ENCODE results near the gene BIVM.

BIVM gene

DNA sequence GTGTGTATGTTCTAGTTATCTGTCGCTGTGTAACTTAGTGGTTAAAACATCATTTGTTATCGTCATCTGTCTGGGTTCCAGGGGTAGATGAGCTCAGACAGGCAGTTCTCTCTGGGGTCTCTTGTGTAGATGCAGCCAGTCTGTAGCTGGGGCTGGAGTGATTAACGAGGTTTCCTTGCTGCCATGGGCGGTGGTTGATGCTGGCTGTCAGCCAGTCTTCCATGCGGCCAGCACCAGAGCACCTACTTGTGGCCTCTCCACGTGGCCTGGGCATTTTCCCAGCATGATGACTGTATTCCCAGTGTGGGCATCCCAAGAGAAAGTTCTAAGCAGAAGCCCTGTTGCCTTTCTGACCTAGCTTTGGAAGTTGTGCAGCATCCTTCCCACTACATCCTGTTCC, 57.6 kb downstream of the BIVM start:
- no peak for TF ChIP-seq JUND (IDR thresholded peaks at IDR 0.05; ENCODE audit: low read depth)
- no peak for DNase-seq (ENCODE audit: low read depth in 1 of 2, low spot score in 1 of 2)
- in situ Hi-C loops (cut with HindIII; ENCODE audit: low pct_unique_long_range_greater_than_20kb, low sequenced_read_pairs), result no loop called here

DNA sequence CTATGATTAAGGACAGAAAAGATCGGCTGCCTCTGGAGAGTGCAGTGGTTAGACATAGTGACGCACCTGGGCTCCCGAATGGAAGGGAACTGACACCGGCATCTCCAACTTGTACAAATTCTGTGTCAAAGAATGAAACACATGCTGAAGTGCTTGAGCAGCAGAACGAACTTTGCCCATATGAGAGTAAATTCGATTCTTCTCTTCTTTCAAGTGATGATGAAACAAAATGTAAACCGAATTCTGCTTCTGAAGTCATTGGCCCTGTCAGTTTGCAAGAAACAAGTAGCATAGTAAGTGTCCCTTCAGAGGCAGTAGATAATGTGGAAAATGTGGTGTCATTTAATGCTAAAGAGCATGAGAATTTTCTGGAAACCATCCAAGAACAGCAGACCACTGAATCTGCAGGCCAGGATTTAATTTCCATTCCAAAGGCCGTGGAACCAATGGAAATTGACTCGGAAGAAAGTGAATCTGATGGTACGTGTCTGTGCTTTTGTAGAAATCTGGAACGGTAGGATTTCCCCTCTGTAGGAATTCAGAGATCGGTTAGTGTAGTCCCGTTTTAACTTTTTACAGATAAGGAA, 63.8 kb downstream of the BIVM start:
- no peak for TF ChIP-seq JUND (IDR thresholded peaks at IDR 0.05; ENCODE audit: low read depth)
- no peak for DNase-seq (ENCODE audit: low read depth in 1 of 2, low spot score in 1 of 2)
- in situ Hi-C loops (cut with HindIII; ENCODE audit: low pct_unique_long_range_greater_than_20kb, low sequenced_read_pairs), result no loop called here

DNA sequence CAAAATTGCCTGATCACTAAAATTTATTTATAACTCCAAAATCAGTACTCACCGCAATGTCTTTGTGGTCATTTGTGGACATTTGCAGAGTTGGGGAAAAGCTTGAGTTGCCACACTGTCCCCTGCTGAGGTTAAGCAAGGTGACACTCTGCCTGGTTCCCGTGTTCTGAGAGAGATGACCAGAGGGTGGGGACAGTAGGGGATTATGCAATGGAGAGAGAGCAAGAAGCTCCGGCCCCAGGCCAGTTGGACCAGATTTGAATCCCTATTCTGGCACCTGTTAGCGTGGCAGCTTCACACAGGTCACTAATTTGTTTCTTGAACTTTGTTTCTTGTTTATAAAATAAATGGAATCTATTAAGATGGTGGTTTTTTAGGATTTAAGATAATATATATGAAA, 64.7 kb downstream of the BIVM start:
- TF ChIP-seq JUND (IDR thresholded peaks at IDR 0.05; ENCODE audit: low read depth), result no peak
- in situ Hi-C loops (cut with HindIII; ENCODE audit: low pct_unique_long_range_greater_than_20kb, low sequenced_read_pairs), result no loop called here
- no peak for DNase-seq (ENCODE audit: low read depth in 1 of 2, low spot score in 1 of 2)

DNA sequence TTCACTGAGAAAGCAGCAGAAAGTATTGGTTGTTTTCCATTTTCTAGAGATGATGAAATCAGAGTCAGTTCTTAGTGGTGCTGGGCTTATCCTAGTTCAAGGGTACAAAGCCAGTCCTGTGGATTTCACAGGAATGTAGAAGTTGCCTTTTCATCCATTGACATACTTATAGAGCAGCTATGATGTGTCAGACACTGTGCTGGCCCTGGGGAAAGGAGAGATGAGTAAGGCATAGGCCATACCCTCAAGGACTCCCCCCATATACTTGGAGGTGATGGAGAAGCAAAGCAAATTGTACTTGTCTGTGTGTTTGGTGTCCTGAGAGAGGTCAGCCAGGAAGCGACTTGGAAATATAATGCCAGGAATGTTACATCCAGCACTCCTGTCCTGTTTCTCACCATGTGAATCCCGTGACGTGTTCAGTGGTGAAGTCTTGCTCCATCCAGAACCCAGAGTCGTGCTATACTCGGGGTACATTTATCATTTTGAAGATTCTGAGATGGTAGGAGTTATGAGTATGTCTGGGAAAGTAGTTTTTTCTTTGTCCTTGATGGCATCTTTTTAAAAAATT, 69.5 kb downstream of the BIVM start:
- in situ Hi-C loops (cut with HindIII; ENCODE audit: low pct_unique_long_range_greater_than_20kb, low sequenced_read_pairs), result no loop called here
- no peak for DNase-seq (ENCODE audit: low read depth in 1 of 2, low spot score in 1 of 2)
- TF ChIP-seq JUND (IDR thresholded peaks at IDR 0.05; ENCODE audit: low read depth), result no peak

DNA sequence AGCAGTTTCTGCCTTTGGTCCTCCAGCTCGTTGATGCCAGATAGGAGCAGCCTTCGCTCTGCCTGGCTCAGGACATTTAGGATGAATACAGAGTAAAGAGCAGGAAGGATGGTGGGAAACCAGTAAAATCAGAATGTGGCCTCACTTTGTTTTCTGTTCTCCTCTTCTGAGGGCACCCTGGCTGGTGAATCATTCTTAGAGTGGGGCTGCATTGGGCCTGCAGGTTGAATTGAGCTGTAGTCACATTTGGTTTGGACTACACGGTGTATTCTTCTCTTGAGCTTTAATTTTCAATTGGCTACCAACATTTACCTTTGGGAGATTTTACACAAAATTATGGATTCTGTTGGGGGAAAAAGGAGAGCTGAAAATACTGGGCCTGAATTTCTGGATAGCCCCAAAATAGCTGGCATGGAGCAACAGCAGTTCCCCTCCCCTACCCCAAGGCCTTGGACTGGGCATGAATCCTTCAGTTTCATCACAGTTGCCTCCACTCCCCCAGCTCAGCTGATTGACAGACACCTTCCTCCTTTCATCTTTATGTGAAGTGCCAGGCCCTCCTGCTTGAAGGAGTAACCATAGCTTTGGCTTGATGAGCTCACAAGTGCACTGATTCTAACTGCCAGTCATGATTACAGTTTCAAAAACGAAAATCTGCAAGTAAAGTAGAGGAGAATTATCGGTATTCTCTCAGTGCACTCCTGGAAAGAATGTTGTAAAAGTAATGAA, 71.2 kb downstream of the BIVM start:
- in situ Hi-C loops (cut with HindIII; ENCODE audit: low pct_unique_long_range_greater_than_20kb, low sequenced_read_pairs), result no loop called here
- TF ChIP-seq JUND (IDR thresholded peaks at IDR 0.05; ENCODE audit: low read depth), result no peak
- DNase-seq (ENCODE audit: low read depth in 1 of 2, low spot score in 1 of 2), result no peak

DNA sequence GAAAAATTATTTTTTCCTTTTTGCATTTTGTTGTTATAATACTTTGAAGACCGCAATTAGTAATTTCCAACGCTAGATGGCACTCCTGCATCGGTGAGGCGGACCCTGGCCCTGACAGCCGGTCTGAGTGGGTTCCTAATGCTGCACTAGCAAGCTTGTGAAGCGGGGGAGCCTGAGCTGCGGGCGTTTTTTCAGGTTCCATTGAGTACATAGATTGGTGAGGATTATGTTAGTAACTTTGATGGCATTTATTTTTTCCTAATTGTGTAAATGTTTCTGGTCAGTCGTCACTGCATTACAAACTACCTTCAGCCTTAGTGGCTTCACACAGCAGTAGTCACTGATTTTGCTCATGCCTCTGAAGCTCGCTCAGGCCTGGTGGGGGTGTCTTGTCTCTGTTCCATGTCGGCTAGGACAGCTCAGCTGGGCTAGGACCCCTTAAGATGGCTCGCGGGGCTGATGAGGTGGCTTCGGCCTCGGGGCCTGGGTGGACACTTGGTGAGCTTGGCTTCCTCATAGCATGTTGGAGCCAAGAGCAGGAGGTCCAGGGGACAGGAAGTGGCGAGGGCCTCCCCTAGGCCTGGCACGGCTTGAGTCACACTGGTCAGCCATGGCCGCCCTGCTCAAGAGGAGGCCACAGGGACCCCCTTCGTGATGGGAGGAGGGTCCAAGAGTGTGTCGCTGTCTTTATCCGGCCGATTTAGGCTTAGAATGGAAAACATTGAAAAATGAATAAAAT, 71.9 kb downstream of the BIVM start:
- in situ Hi-C loops (cut with HindIII; ENCODE audit: low pct_unique_long_range_greater_than_20kb, low sequenced_read_pairs), result no loop called here
- no peak for TF ChIP-seq JUND (IDR thresholded peaks at IDR 0.05; ENCODE audit: low read depth)
- peak; percentile 9 to 39 for DNase-seq (ENCODE audit: low read depth in 1 of 2, low spot score in 1 of 2)

DNA sequence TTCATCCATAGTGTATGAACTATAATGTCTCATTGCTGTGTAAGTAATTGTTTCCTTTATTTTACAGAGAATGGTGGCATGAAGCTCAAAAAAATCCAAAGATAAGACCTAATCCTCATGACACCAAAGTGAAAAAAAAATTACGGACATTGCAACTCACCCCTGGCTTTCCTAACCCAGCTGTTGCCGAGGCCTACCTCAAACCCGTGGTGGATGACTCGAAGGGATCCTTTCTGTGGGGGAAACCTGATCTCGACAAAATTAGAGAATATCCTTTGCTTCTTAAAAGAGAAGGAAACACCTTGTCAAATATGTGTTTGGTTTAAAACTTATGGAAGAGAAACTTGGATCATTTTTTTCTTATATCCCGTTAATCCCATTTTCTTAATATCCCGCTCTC, 73.2 kb downstream of the BIVM start:
- no peak for TF ChIP-seq JUND (IDR thresholded peaks at IDR 0.05; ENCODE audit: low read depth)
- in situ Hi-C loops (cut with HindIII; ENCODE audit: low pct_unique_long_range_greater_than_20kb, low sequenced_read_pairs), result no loop called here

DNA sequence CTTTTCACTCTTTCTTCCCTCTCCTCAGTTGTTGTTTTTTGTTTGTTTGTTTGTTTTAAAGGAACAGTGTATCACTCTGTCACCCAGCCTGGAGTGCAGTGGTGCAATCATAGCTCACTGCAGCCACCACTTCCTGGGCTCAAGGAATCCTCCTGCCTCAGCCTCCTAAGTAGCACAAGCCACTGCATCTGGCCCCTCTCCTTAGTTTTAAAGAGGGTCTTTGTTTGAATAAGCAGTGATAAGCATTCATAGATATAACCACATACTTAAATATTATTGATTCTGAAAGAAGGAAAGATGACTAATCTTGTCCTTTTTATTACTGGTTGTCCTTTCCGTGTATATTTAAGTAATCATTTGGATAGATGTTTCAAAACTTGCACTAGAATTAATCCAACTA, 73.6 kb downstream of the BIVM start:
- DNase-seq (ENCODE audit: low read depth in 1 of 2, low spot score in 1 of 2), result no peak
- no peak for TF ChIP-seq JUND (IDR thresholded peaks at IDR 0.05; ENCODE audit: low read depth)
- in situ Hi-C loops (cut with HindIII; ENCODE audit: low pct_unique_long_range_greater_than_20kb, low sequenced_read_pairs), result no loop called here

More for the DNA sequence above, 73.2 kb downstream of the BIVM start:
- DNase-seq (ENCODE audit: low read depth in 1 of 2, low spot score in 1 of 2), result no peak

DNA sequence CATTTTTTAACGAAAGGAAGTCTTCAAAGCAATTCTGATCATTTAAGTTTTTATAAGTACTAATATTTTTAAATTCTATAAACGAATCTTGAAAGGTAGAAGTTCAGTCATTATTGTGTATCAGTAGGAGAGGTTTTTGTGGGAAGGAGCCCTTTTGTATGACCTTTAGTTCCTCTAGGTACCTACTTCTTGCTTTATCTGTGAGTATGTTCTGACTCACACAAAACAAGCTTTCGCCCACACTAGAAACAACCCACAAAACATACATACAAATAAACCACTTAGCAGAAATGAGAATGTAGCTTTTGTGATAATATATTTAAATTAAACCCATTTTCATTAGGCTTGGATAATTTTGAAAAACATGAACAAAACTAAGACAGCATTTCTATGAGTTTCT, 74.7 kb downstream of the BIVM start:
- no peak for DNase-seq (ENCODE audit: low read depth in 1 of 2, low spot score in 1 of 2)
- in situ Hi-C loops (cut with HindIII; ENCODE audit: low pct_unique_long_range_greater_than_20kb, low sequenced_read_pairs), result no loop called here
- TF ChIP-seq JUND (IDR thresholded peaks at IDR 0.05; ENCODE audit: low read depth), result no peak

DNA sequence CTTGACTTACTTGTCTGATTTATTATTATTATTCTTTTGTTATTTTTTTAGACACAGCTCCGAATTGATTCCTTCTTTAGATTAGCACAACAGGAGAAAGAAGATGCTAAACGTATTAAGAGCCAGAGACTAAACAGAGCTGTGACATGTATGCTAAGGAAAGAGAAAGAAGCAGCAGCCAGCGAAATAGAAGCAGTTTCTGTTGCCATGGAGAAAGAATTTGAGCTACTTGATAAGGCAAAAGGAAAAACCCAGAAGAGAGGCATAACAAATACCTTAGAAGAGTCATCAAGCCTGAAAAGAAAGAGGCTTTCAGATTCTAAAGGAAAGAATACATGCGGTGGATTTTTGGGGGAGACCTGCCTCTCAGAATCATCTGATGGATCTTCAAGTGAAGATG, 76.3 kb downstream of the BIVM start:
- DNase-seq (ENCODE audit: low read depth in 1 of 2, low spot score in 1 of 2), result no peak
- in situ Hi-C loops (cut with HindIII; ENCODE audit: low pct_unique_long_range_greater_than_20kb, low sequenced_read_pairs), result no loop called here
- no peak for TF ChIP-seq JUND (IDR thresholded peaks at IDR 0.05; ENCODE audit: low read depth)

DNA sequence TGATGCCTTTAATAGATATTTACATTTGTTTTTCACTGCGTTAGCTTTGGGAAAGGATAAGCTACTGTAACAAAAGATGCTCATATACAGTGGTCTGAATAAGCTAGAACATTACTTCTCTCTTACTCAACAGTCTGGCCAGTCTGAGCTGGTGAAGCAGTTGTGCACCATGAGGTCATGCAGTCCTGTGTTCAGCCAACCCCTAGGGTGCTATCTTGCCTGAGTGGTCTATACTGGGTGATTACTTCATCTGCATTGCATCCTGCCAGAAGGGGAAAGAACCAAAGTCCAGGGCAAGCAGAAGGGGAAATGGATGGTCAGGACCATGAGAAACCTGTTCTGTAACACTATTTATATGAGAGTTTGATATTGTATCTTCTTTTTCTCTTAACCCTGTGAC, 78.4 kb downstream of the BIVM start:
- in situ Hi-C loops (cut with HindIII; ENCODE audit: low pct_unique_long_range_greater_than_20kb, low sequenced_read_pairs), result no loop called here

DNA sequence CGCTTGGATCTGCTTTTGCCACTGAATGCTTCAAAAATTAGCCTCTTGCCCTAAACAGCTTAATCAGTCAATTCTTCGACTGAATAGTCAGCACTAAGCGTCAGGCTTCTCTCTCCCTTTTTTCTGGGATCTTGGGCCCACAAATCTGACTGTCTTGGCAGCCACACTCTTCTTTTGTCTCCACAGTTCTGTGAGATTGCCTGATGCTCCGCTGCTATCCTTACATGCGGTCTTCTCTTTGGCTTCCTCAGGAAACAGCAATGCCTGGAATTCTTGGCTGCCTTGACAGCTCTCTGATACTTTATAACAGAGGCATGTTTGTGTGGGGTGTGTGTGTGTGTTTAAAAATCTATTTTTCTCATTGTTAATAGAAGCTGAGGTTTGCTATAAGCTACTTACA, 79.6 kb downstream of the BIVM start:
- no peak for DNase-seq (ENCODE audit: low read depth in 1 of 2, low spot score in 1 of 2)
- no peak for TF ChIP-seq JUND (IDR thresholded peaks at IDR 0.05; ENCODE audit: low read depth)
- in situ Hi-C loops (cut with HindIII; ENCODE audit: low pct_unique_long_range_greater_than_20kb, low sequenced_read_pairs), result no loop called here

More for the DNA sequence above, 78.4 kb downstream of the BIVM start:
- no peak for DNase-seq (ENCODE audit: low read depth in 1 of 2, low spot score in 1 of 2)
- no peak for TF ChIP-seq JUND (IDR thresholded peaks at IDR 0.05; ENCODE audit: low read depth)

Data from T47D (cell line).